ENCODE measurements around the gene RTKN. TPM values are rescaled to one million over a fixed set of nuclear protein-coding genes. Genes with fewer than 3 reads are reported as not detected.

RTKN gene
- total and polyA plus RNA-seq, 4 donors, result 10.3 to 27.7 (median 15.6) TPM

GRCh38 chr2:74436111-74436805, 5.5 kb downstream of the RTKN start:
- 60 to 68% methylated on average over 42 to 43 of the region's 43 CpGs for WGBS, 2 donors

GRCh38 chr2:74430502-74430901, 11.2 kb downstream of the RTKN start:
- ATAC-seq (ENCODE audit: low FRiP score) (no peak), DNase-seq (no peak)
- Histone ChIP-seq H3K4me3 (ENCODE audit: low read length in 2 of 2) (no peak overlapping the region), H3K27me3 (ENCODE audit: control insufficient read depth in 1 of 2, insufficient read depth in 2 of 2, low read length in 1 of 2) (no peaks in the 10 kb centered on the region), H3K36me3 (ENCODE audit: control insufficient read depth in 1 of 2, insufficient read depth in 2 of 2, low read length in 1 of 2) (no peaks in the 10 kb centered on the region), H3K27ac (ENCODE audit: low read depth in 1 of 2, low read length in 2 of 2) (no peak overlapping the region), H3K4me1 (ENCODE audit: control insufficient read depth in 1 of 2, insufficient read depth in 2 of 2, low read length in 2 of 2) (no peaks in the 10 kb centered on the region), H3K9me3 (ENCODE audit: control insufficient read depth, low read length) (no peaks in the 10 kb centered on the region)
- WGBS, 2 donors, result 88 to 89% methylated on average over 11 of the region's 11 CpGs
- intact Hi-C loops (cut with DNase I), result no loop called here

More at GRCh38 chr2:74436111-74436805, 5.5 kb downstream of the RTKN start:
- H3K9me3 ChIP-seq (ENCODE audit: control insufficient read depth, low read length), result no peaks in the 10 kb centered on the region
- no peak overlapping the region for H3K4me3 ChIP-seq (ENCODE audit: low read length in 2 of 2)
- no peak for ATAC-seq (ENCODE audit: low FRiP score)
- intact Hi-C loops (cut with DNase I), result no loop called here
- no peaks in the 10 kb centered on the region for H3K27me3 ChIP-seq (ENCODE audit: control insufficient read depth in 1 of 2, insufficient read depth in 2 of 2, low read length in 1 of 2)
- no peaks in the 10 kb centered on the region for H3K4me1 ChIP-seq (ENCODE audit: control insufficient read depth in 1 of 2, insufficient read depth in 2 of 2, low read length in 2 of 2)
- no peak for DNase-seq
- no peaks in the 10 kb centered on the region for H3K36me3 ChIP-seq (ENCODE audit: control insufficient read depth in 1 of 2, insufficient read depth in 2 of 2, low read length in 1 of 2)
- H3K27ac ChIP-seq (ENCODE audit: low read depth in 1 of 2, low read length in 2 of 2), result no peak overlapping the region

- intact Hi-C loops (cut with DNase I), result no loop called here
- H3K36me3 ChIP-seq (ENCODE audit: control insufficient read depth in 1 of 2, insufficient read depth in 2 of 2, low read length in 1 of 2), result no peaks in the 10 kb centered on the region
- H3K9me3 ChIP-seq (ENCODE audit: control insufficient read depth, low read length), result no peaks in the 10 kb centered on the region
- WGBS, 2 donors, result 86 to 87% methylated on average over 15 to 18 of the region's 18 CpGs
- no peak overlapping the region for H3K27ac ChIP-seq (ENCODE audit: low read depth in 1 of 2, low read length in 2 of 2)
- no peak overlapping the region for H3K4me3 ChIP-seq (ENCODE audit: low read length in 2 of 2)
- DNase-seq, result no peak
- no peak for ATAC-seq (ENCODE audit: low FRiP score)
- no peaks in the 10 kb centered on the region for H3K27me3 ChIP-seq (ENCODE audit: control insufficient read depth in 1 of 2, insufficient read depth in 2 of 2, low read length in 1 of 2)
- no peaks in the 10 kb centered on the region for H3K4me1 ChIP-seq (ENCODE audit: control insufficient read depth in 1 of 2, insufficient read depth in 2 of 2, low read length in 2 of 2)
These were observed 12.0 kb downstream of the RTKN start for GRCh38 chr2:74429487-74430451.

- Histone ChIP-seq H3K36me3 (ENCODE audit: control insufficient read depth in 1 of 2, insufficient read depth in 2 of 2, low read length in 1 of 2) (no peaks in the 10 kb centered on the region), H3K4me1 (ENCODE audit: control insufficient read depth in 1 of 2, insufficient read depth in 2 of 2, low read length in 2 of 2) (no peaks in the 10 kb centered on the region), H3K4me3 (ENCODE audit: low read length in 2 of 2) (no peak overlapping the region), H3K9me3 (ENCODE audit: control insufficient read depth, low read length) (no peaks in the 10 kb centered on the region), H3K27ac (ENCODE audit: low read depth in 1 of 2, low read length in 2 of 2) (no peak overlapping the region), H3K27me3 (ENCODE audit: control insufficient read depth in 1 of 2, insufficient read depth in 2 of 2, low read length in 1 of 2) (no peaks in the 10 kb centered on the region)
- ATAC-seq (ENCODE audit: low FRiP score), result no peak
- DNase-seq, result no peak
- 59 to 60% methylated on average over 5 of the region's 5 CpGs for WGBS, 2 donors
- intact Hi-C loops (cut with DNase I), result no loop called here
These were observed 13.1 kb downstream of the RTKN start for GRCh38 chr2:74428675-74429074.

- no peak for DNase-seq
- ATAC-seq (ENCODE audit: low FRiP score), result no peak
- Histone ChIP-seq H3K27me3 (ENCODE audit: control insufficient read depth in 1 of 2, insufficient read depth in 2 of 2, low read length in 1 of 2) (no peaks in the 10 kb centered on the region), H3K9me3 (ENCODE audit: control insufficient read depth, low read length) (no peaks in the 10 kb centered on the region), H3K4me3 (ENCODE audit: low read length in 2 of 2) (no peak overlapping the region), H3K4me1 (ENCODE audit: control insufficient read depth in 1 of 2, insufficient read depth in 2 of 2, low read length in 2 of 2) (no peaks in the 10 kb centered on the region), H3K36me3 (ENCODE audit: control insufficient read depth in 1 of 2, insufficient read depth in 2 of 2, low read length in 1 of 2) (no peaks in the 10 kb centered on the region), H3K27ac (ENCODE audit: low read depth in 1 of 2, low read length in 2 of 2) (no peak overlapping the region)
- intact Hi-C loops (cut with DNase I), result no loop called here
- 81 to 88% methylated on average over 3 of the region's 3 CpGs for WGBS, 2 donors
These were observed 14.2 kb downstream of the RTKN start for GRCh38 chr2:74427551-74427950.

GRCh38 chr2:74426181-74426758, 15.5 kb downstream of the RTKN start:
- DNase-seq, result no peak
- Histone ChIP-seq H3K27me3 (ENCODE audit: control insufficient read depth in 1 of 2, insufficient read depth in 2 of 2, low read length in 1 of 2) (no peaks in the 10 kb centered on the region), H3K4me3 (ENCODE audit: low read length in 2 of 2) (no peak overlapping the region), H3K9me3 (ENCODE audit: control insufficient read depth, low read length) (no peaks in the 10 kb centered on the region), H3K36me3 (ENCODE audit: control insufficient read depth in 1 of 2, insufficient read depth in 2 of 2, low read length in 1 of 2) (no peaks in the 10 kb centered on the region), H3K27ac (ENCODE audit: low read depth in 1 of 2, low read length in 2 of 2) (no peak overlapping the region), H3K4me1 (ENCODE audit: control insufficient read depth in 1 of 2, insufficient read depth in 2 of 2, low read length in 2 of 2) (no peaks in the 10 kb centered on the region)
- ATAC-seq (ENCODE audit: low FRiP score), result no peak
- WGBS, 2 donors, result 80% methylated on average over 14 of the region's 14 CpGs
- intact Hi-C loops (cut with DNase I), result no loop called here

- no peaks in the 10 kb centered on the region for H3K36me3 ChIP-seq (ENCODE audit: control insufficient read depth in 1 of 2, insufficient read depth in 2 of 2, low read length in 1 of 2)
- no peak overlapping the region for H3K4me3 ChIP-seq (ENCODE audit: low read length in 2 of 2)
- intact Hi-C loops (cut with DNase I), result no loop called here
- WGBS, 2 donors, result 79 to 82% methylated on average over 7 of the region's 7 CpGs
- no peaks in the 10 kb centered on the region for H3K4me1 ChIP-seq (ENCODE audit: control insufficient read depth in 1 of 2, insufficient read depth in 2 of 2, low read length in 2 of 2)
- no peak overlapping the region for H3K27ac ChIP-seq (ENCODE audit: low read depth in 1 of 2, low read length in 2 of 2)
- DNase-seq (no peak), ATAC-seq (ENCODE audit: low FRiP score) (no peak)
- no peaks in the 10 kb centered on the region for H3K27me3 ChIP-seq (ENCODE audit: control insufficient read depth in 1 of 2, insufficient read depth in 2 of 2, low read length in 1 of 2)
- H3K9me3 ChIP-seq (ENCODE audit: control insufficient read depth, low read length), result no peaks in the 10 kb centered on the region
These were observed 16.2 kb downstream of the RTKN start for GRCh38 chr2:74425523-74425922.

GRCh38 chr2:74424995-74425406, 16.7 kb downstream of the RTKN start:
- Histone ChIP-seq H3K27me3 (ENCODE audit: control insufficient read depth in 1 of 2, insufficient read depth in 2 of 2, low read length in 1 of 2) (no peaks in the 10 kb centered on the region), H3K27ac (ENCODE audit: low read depth in 1 of 2, low read length in 2 of 2) (no peak overlapping the region), H3K4me1 (ENCODE audit: control insufficient read depth in 1 of 2, insufficient read depth in 2 of 2, low read length in 2 of 2) (no peaks in the 10 kb centered on the region), H3K4me3 (ENCODE audit: low read length in 2 of 2) (no peak overlapping the region), H3K36me3 (ENCODE audit: control insufficient read depth in 1 of 2, insufficient read depth in 2 of 2, low read length in 1 of 2) (no peaks in the 10 kb centered on the region), H3K9me3 (ENCODE audit: control insufficient read depth, low read length) (no peaks in the 10 kb centered on the region)
- DNase-seq, result no peak
- WGBS, 2 donors, result 73 to 87% methylated on average over 5 of the region's 5 CpGs
- no peak for ATAC-seq (ENCODE audit: low FRiP score)
- intact Hi-C loops (cut with DNase I), result no loop called here

Data from aorta (tissue), 5 donors.